Right lobe of liver (tissue), 6 donors: ENCODE measurements around the gene PPP6R1. TPM values are rescaled to one million over a fixed set of nuclear protein-coding genes. Genes with fewer than 3 reads are reported as not detected.
A peak's percentile ranks its signal among the peaks of the same experiment; 100 is the strongest.

Experiments
- ATAC-seq, 4 donors: fragments of 200-7000 bp; cut with Tn5 transposase; one replicate each; pipeline ENCODE4 v1.9.1; 2020; ENCODE audit warnings: mild to moderate bottlenecking in 4 of 4, moderate library complexity in 4 of 4
- DNase-seq, 3 donors: peaks; one replicate each; pipeline ENCODE4 v3.0.0-alpha.2; 2020
- H3K27ac ChIP-seq, 3 donors: fragments of 200-600 bp; one replicate each; pipeline ENCODE4 v1.8.0; 2022
- H3K27me3 ChIP-seq, 2 donors: fragments of 200-600 bp; one replicate each; pipeline ENCODE4 v1.8.0; 2022
- H3K36me3 ChIP-seq, 4 donors: fragments of 200-600 bp; sonication (generic) in 1 of 4; one replicate each; pipeline versions ENCODE4 v1.5.1 to v1.8.0; 2017 to 2022; ENCODE audit warnings: control low read depth in 1 of 4
- H3K4me1 ChIP-seq, 4 donors: fragments of 200-600 bp; sonication (generic) in 1 of 4; one replicate each; pipeline versions ENCODE4 v1.5.1 to v1.8.0; 2017 to 2022; ENCODE audit warnings: control low read depth in 1 of 4
- H3K4me3 ChIP-seq, 3 donors: fragments of 200-600 bp; one replicate each; pipeline ENCODE4 v1.8.0; 2022
- H3K9me3 ChIP-seq, 4 donors: fragments of 200-600 bp; sonication (generic) in 1 of 4; one replicate each; pipeline versions ENCODE4 v1.5.1 to v1.8.0; 2017 to 2022; ENCODE audit warnings: control low read depth in 1 of 4
- POLR2A ChIP-seq: fragments of 450-650 bp; IDR thresholded peaks from one replicate; pipeline ENCODE4 v1.6.1; 2017; ENCODE audit warnings: antibody characterized with exemption, mild to moderate bottlenecking
- WGBS: methylation state at CpG from one replicate; pipeline ENCODE4 v1.1.6; 2018; ENCODE audit warnings: low coverage, low lambda C conversion rate; ENCODE audit not compliant: insufficient coverage; ENCODE audit errors: missing lambda C conversion rate; 5-methylcytosine and 5-hydroxymethylcytosine counted together
- intact Hi-C, 2 donors: fragments of 100-400 bp; cut with DNase I; formaldehyde crosslinking; loops; one replicate each; pipeline versions ENCODE4 v1.11.2 to v1.14.1; 2022
- long read RNA-seq: library from polyadenylated mRNA; unstranded; transcript quantifications from one replicate; pipeline ENCODE4 v2.0.0, GENCODE V29; 2019
- total RNA-seq, 6 experiments: library from RNA; depleted of rRNA in 2 of 6; stranded (reverse); fragments of >200 nt in 2 of 6; fragmentation: NEBNext Ultra II Directional in 3 of 6; extraction: Animal tissue kit (Norgen Biotek cat#: 25700) in 3 of 6; gene quantifications; one replicate each; pipeline versions ENCODE4 v1.1.0 to v1.2.4, GENCODE V29; 2016 to 2023
- TF ChIP-seq, protein P1 (sequence below), 4 donors: fragments of 200-600 bp in 3 of 4; fragments of 450-650 bp in 1 of 4; IDR thresholded peaks; one replicate each; pipeline versions ENCODE4 v1.5.1 to v1.8.0; 2016 to 2022; ENCODE audit warnings: antibody characterized with exemption in 4 of 4, mild to moderate bottlenecking in 2 of 4
- donor health status: DM: no; HTN: yes; CAD: no.
- donor health status: DM: no; HTN: no; CAD: no.
- donor health status: DM: no; HTN: no; CAD: no.
- donor health status: DM: no; HTN: yes; CAD: no.
- donor health status: DM: no; HTN: yes; CAD: no.

The PPP6R1 gene, protein sequence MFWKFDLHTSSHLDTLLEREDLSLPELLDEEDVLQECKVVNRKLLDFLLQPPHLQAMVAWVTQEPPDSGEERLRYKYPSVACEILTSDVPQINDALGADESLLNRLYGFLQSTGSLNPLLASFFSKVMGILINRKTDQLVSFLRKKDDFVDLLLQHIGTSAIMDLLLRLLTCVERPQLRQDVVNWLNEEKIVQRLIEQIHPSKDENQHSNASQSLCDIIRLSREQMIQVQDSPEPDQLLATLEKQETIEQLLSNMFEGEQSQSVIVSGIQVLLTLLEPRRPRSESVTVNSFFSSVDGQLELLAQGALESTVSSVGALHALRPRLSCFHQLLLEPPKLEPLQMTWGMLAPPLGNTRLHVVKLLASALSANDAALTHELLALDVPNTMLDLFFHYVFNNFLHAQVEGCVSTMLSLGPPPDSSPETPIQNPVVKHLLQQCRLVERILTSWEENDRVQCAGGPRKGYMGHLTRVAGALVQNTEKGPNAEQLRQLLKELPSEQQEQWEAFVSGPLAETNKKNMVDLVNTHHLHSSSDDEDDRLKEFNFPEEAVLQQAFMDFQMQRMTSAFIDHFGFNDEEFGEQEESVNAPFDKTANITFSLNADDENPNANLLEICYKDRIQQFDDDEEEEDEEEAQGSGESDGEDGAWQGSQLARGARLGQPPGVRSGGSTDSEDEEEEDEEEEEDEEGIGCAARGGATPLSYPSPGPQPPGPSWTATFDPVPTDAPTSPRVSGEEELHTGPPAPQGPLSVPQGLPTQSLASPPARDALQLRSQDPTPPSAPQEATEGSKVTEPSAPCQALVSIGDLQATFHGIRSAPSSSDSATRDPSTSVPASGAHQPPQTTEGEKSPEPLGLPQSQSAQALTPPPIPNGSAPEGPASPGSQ
- 10 to 100 TPM; 26.4 to 39.6 (median 30.2) TPM for total RNA-seq
- long read RNA-seq, result 0 reads

DNA sequence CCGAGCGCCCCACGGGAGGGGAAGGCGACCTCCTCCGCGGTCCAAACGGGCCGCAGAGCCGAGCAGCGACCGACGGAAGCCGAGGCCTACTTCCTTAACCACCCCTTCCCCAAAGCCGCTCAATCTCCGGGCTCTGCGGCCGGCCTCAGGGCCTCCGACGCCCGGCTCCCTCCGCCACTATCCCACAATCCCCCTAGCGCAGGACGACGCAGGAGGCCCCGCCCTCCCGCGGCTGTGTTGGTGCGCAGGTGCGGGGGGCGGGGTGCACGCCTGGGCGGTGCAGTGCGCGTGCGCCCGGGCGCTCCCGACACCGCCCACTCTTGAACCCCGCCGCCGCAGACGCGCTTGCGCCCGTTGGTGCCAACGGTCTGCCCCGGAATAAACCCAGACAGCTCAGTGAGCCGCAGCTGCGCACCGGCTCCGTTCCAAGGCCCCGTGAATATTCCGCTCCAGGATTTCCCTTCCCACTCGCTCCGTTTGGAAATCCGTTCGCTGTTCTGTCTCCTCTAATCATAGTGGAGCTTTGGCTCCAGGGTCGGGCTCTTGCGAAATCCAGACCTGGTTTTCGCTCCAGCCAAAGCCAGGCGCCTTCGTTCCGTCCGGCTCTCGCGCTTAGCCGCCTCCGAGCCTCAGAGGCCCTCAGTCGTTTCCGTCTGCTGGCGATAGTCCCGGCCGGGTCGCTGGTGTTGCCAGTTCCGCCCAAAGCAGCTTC lies at the start of gene PPP6R1:
TSS of gene PPP6R1 (minus strand) at position 190 of the 712 bp plus-strand sequence. CDS start 11,914 bp downstream, outside the sequence.
- H3K27ac ChIP-seq, result peak within 1 kb of the TSS; percentile 77 to 88 (median 86)
- intact Hi-C loops, result loop anchor here in 1 of 2 donors (10.0 kb wide), 1 partner anchor 64 kb away; no protein-coding TSS in a partner anchor

DNA sequence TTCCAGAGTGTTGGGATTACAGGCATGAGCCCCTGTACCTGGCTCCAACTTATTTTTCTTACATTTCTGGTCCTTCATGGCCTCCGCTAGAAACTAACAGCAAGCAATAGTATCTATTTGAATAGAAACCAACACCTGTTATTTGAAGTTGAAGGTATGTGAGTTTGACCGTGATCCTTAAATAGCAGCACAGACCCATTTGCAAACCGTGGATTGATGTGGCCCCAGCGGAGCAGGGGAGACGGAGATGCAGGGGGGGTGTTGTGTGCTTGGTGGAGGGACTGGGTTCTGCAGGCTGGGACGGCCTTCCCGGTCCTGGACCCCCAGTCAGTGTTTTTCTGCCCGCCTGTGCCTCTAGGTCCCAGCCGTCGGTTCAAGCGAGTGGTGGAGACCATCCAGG lies 49.5 kb upstream of the PPP6R1 start:
- Histone ChIP-seq H3K27ac (no peak overlapping the region), H3K36me3 (no peaks in the 10 kb centered on the region), H3K9me3 (no peaks in the 10 kb centered on the region), H3K4me3 (no peak overlapping the region), H3K4me1 (no peaks in the 10 kb centered on the region), H3K27me3 (no peaks in the 10 kb centered on the region)
- ATAC-seq (no peak), DNase-seq (no peak)
- intact Hi-C loops, result loop anchor here in 1 of 2 donors (10.0 kb wide), 1 partner anchor 97 kb away; the partner anchor contains the start of gene UBE2S
- TF ChIP-seq, protein P1, sequence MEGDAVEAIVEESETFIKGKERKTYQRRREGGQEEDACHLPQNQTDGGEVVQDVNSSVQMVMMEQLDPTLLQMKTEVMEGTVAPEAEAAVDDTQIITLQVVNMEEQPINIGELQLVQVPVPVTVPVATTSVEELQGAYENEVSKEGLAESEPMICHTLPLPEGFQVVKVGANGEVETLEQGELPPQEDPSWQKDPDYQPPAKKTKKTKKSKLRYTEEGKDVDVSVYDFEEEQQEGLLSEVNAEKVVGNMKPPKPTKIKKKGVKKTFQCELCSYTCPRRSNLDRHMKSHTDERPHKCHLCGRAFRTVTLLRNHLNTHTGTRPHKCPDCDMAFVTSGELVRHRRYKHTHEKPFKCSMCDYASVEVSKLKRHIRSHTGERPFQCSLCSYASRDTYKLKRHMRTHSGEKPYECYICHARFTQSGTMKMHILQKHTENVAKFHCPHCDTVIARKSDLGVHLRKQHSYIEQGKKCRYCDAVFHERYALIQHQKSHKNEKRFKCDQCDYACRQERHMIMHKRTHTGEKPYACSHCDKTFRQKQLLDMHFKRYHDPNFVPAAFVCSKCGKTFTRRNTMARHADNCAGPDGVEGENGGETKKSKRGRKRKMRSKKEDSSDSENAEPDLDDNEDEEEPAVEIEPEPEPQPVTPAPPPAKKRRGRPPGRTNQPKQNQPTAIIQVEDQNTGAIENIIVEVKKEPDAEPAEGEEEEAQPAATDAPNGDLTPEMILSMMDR (IDR thresholded peaks at IDR 0.05), result no peak
- no peak for TF ChIP-seq POLR2A
- WGBS, result 71% methylated on average over 8 of the region's 11 CpGs

More for the DNA sequence above, at the start of gene PPP6R1:
- Histone ChIP-seq H3K4me1 (peaks cover 0 to 28% (median 14%) of the 10 kb centered on the region in 4 donors), H3K36me3 (no peaks in the 10 kb centered on the region), H3K4me3 (peak within 1 kb of the TSS; percentile 85 to 96 (median 94)), H3K27me3 (no peaks in the 10 kb centered on the region), H3K9me3 (peaks cover 0 to 2% (median 0%) of the 10 kb centered on the region in 4 donors)
- WGBS, result 0% methylated on average over 6 of the region's 76 CpGs
- TF ChIP-seq, protein P1 (IDR thresholded peaks at IDR 0.05), result no peak
- TF ChIP-seq POLR2A, result peak; percentile 90
- DNase-seq, result peak; percentile 97 to 99 (median 99)
- ATAC-seq, result peak; percentile 90 to 94 (median 92)

DNA sequence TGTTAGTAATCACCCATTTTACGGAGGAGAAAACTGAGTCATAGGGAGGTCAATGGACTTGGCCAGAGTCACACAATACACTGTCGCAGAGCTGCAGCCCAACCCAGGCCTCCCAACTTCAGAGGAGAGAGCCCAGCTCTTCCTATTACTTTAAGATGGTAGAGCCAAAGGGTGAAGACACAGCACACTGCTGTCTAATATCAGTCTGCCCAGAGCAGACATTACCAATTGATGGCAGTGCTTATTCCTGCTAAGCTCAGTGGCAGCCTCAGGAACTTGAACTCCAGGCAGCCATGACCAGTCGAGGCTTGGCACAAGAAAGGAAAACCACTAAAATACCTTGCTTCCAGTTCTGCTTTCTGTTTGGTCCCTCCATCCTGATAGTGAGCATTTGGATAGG lies 47.9 kb upstream of the PPP6R1 start:
- Histone ChIP-seq H3K9me3 (no peaks in the 10 kb centered on the region), H3K4me3 (no peak overlapping the region), H3K36me3 (no peaks in the 10 kb centered on the region), H3K27me3 (no peaks in the 10 kb centered on the region), H3K4me1 (no peaks in the 10 kb centered on the region), H3K27ac (no peak overlapping the region)
- ATAC-seq (no peak), DNase-seq (no peak)
- TF ChIP-seq, protein P1 (IDR thresholded peaks at IDR 0.05), result no peak
- TF ChIP-seq POLR2A, result no peak
- intact Hi-C loops, result loop anchor here in 1 of 2 donors (10.0 kb wide), 1 partner anchor 98 kb away; the partner anchor contains the start of gene UBE2S
- 78% methylated on average over 3 of the region's 3 CpGs for WGBS
